Measurements from ENCODE around the gene SNX32.

GRCh38 chr11:65861533-65862183 lies 27.9 kb downstream of the SNX32 start:
- TF ChIP-seq CTCF (IDR thresholded peaks at IDR 0.05) (no peak), POLR2A (IDR thresholded peaks at IDR 0.05) (no peak), POLR2AphosphoS5 (IDR thresholded peaks at IDR 0.05) (no peak), EP300 (IDR thresholded peaks at IDR 0.05) (no peak)
